NCI-H2029 treated with DMSO at 0.1 percent for 48 hours (cell line): ENCODE data around the gene DCAF8L1.
"Not testable (repeated sequence)": the region's sequence is repeated elsewhere in the genome, so short reads cannot be mapped to it uniquely, and the experiment has no call there.

Experiments
- DNase-seq: peaks from one replicate; lab custom pipeline; 2025; lab: John Stamatoyannopoulos, UW

Gene DCAF8L1

GRCh38 chrX:27981349-27981748, at the start of gene DCAF8L1:
Gene DCAF8L1, minus strand, starts transcription at chrX:27981449. Its CDS starts 115 bp downstream, at chrX:27981334.
- DNase-seq: no peak

GRCh38 chrX:28022371-28022770, 41.1 kb upstream of the DCAF8L1 start:
- DNase-seq: no peak

DNA sequence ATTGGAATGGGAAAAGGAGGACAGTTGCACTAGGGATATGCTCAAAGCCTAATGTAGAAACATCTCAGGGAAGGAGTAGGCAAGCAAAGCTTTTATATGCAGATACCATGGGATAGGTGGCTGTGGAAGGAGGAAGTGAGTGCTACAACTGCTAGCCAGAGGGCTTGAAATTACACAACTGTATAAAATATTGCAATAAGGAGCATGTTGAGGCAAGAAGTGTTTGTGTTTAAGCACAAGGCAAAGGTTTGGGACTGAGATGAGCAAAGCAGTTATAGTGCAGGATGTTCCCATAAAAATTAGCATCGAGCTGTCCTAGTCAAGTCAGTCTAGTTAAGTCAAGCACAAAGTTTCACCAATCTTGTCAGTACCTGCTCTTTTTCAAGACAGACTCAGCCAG, 35.6 kb upstream of the DCAF8L1 start:
- no peak for DNase-seq

DNA sequence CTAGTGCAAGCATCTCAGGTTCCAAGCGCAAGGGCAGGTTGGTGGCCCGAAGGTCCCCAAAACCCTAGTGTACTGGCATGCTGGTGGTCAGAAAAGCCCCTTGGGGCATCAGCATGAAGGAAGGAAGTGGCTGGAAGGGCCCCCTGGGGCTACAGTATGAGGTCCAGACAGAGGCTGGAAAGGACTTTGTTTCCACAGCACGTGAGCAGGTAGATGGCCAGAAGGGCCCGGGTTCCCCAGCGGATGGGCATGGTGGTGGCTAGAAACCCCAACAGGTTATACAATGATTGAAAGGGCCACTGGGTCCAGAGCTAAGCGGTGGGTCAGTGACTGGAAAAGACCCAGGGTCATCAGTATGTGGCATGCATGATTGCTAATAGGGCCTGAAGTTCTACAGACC, 34.7 kb upstream of the DCAF8L1 start:
- no peak for DNase-seq

GRCh38 chrX:28010875-28011274, 29.6 kb upstream of the DCAF8L1 start:
- no peak for DNase-seq

GRCh38 chrX:27998666-27999065, 17.4 kb upstream of the DCAF8L1 start:
- DNase-seq: no peak

GRCh38 chrX:27997622-27998021, 16.4 kb upstream of the DCAF8L1 start:
- DNase-seq: no peak

DNA sequence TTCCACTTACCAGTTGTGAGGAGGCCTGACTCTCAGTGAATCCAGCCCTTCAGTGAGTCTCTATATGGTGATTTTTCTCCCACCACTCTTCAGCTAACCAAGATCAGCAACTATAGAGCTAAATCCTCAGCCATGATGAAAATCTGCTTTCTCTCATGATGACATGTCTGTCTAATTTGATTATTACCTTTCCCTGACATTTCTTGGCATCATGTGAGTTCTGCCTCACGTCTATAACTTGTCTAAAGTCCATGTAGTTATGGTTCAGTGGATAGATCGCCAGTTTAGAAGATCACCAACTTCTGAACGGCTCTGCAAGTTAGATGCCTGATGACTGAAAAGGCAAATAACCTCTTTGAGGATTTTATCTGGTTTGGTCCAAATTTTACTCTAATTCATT, 14.9 kb upstream of the DCAF8L1 start:
- no peak for DNase-seq

GRCh38 chrX:27995611-27996010, 14.4 kb upstream of the DCAF8L1 start:
- no peak for DNase-seq

DNA sequence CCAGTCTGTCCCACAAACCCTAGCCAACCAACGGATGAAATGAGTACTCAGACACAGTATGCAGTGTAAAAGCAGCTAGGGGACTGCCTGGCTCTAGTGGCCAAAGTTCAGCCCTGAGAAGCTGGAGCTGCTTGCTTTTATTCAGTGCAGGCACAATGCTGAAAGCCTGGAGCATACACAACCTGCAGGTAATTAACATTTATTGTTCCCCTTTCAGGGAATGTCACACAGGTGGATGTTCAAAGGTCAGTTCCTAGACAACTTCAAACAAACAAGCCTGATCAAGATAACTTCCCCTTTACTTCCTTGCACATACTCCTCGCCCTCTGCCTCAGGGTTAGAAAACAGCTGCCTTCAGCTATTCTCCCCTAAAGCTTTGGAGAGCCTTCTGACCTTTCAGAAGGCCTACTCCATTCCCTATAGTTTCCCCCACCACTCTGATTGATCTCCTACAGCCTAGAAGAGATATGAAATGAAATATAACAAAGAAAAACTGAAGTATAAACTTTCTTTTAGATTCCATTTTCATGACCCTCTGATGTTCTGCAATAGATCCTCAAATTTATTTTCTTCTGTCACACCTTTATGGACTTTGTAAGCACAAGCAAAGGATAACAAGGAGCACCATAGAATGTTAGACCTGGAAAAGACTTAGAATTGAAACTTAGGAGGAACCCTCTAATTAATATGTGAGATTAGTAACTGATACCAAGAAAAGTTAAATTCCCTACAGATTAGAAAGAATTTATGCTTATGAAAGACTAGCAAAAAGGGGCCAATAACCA, 6.8 kb upstream of the DCAF8L1 start:
- no peak for DNase-seq

- not testable (repeated sequence) for DNase-seq
These were observed 4.3 kb downstream of the DCAF8L1 start for GRCh38 chrX:27976934-27977333.

DNA sequence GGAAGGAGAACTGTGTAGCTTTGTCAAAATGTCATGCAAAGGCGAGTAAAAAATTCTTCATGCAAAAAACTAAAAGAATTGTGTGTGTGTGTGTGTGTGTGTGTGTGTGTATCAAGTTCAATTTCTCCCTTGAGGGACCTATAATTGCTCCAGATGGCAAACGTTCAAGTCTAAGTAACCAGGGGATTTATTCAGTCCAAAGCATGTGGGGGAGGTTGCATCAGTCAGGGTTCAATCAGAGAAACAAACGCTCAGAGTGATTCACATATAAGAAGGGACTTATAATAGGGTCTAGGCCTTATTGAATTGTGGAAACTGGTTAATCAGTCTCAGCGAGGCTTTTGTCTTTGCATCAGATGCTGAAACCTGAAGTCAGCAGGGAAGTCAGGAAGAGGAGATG, 5.0 kb downstream of the DCAF8L1 start:
- DNase-seq: no peak

DNA sequence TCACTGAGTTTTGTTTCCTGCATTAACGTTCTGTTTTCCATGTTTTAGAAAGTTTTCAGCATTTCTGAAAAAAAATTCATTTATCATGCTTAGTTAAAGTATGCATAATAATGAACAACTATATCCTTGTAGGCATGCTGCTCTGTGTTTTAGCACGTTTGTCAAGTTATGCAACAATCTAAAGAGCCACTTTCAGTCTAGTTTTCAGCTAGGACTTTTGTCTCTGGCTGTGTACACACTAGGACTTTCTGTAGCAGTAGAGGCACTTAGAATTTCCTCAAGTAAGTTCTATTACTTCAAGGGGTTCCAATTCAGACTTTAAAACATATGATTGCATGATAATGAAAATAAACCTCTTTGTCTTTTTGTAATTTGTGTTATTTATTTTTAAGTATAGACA, 12.4 kb downstream of the DCAF8L1 start:
- DNase-seq: no peak

- no peak for DNase-seq
These were observed 12.9 kb downstream of the DCAF8L1 start for GRCh38 chrX:27968352-27968751.

DNA sequence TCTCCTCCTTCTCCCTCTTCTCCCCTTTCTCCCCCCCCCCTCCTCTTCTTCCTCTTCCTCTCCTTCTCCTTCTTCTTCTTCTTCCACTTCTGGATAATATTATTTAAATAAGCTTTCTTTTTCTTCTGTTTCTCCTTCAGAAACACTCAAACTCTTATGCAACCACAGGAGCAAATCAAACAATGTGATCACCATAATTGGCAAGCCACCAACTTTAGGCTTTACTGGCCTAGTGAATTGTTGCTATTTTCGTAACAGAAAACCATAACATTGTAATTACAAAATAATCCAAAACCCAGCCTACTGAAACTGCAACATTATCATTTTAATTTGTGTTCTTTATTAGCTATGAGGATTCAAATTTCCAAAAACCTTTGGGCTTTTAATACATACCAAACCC, 14.3 kb downstream of the DCAF8L1 start:
- no peak for DNase-seq

DNA sequence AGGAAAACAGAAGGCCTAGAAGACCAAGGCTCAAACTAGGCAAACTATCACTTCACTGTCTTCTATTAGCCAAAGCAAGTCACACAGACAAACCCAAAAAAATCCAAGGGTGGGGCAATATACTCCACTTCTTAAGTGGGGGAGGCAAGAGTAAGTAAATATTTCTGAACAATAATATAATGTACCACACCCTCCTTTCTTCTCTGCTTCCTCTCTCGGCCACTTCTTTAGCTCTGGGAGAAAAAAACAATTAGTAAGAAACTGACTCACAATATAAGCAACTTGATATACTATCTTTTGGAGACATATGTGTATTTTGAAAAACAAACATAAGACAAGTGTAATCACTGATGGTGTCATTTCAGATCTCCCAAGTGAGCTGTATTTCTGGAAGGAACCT, 14.8 kb downstream of the DCAF8L1 start:
- DNase-seq: no peak

- DNase-seq: not testable (repeated sequence)
These were observed 15.9 kb downstream of the DCAF8L1 start for GRCh38 chrX:27965348-27965747.

DNA sequence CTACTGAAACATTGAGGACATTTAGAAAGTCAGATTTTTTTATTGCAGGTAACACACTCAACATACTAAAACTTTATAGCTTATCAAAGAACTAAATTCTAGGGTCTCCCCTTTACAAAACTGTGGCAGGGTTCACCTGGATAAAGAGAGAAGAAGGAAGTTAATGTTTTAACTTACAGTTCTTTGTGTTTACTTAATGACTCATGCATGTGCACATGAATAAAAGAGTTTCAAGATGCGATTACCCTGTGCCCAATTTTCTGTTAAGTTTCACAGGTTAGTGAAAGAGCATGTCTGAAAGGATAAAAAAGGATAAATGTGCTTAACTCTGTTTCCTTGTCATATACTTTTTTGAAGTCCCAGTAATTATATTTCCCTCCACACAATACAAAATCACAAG, 16.8 kb downstream of the DCAF8L1 start:
- no peak for DNase-seq

DNA sequence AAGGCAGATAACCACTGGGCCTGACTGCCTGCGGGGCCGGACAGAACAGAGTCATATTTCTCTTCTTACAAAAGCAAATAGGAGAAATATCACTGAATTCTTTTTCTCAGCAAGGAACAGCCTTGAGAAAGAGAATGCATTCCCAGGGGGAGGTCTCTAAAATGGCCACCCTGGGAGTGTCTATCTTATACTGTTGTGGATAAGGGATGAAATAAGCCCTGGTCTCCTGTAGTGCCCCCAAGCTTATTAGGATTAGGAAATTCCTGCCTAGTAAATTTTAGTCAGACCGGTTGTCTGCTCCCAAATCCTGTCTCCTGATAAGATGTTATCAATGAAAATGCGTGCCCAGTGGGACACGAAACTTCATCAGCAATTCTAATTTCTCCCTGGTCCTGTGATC, 20.8 kb downstream of the DCAF8L1 start:
- DNase-seq: not testable (repeated sequence)

- DNase-seq: no peak
These were observed 28.1 kb downstream of the DCAF8L1 start for GRCh38 chrX:27953171-27953570.

- no peak for DNase-seq
These were observed 47.9 kb downstream of the DCAF8L1 start for GRCh38 chrX:27933361-27933760.
